Raji (cell line): ENCODE data around the gene ZKSCAN5.

Source experiments
- POLR2A ChIP-seq: IDR thresholded peaks from 2 replicates; pipeline ENCODE4 v1.6.1; 2011; ENCODE audit warnings: low read depth, low read length, control low read depth; ENCODE audit not compliant: insufficient read depth

ZKSCAN5 gene

DNA sequence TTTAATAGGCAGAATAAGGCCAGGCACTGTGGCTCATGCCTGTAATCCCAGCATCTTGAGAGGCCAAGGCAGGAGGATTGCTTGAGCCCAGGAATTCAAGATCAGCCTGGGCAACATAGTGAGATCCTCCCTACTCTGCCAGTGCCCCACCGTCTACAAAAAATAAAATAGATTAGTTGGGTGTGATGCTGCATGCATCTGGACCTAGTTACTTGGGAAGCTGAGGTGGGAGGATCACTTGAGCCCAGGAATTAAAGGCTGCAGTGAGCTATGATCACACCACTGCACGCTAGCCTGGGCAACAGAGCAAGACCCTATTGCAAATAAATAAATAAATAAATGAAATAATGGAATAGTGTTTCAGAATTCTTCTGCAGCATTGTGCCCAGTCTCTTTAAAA is 31.2 kb downstream of the ZKSCAN5 start:
- no peak for TF ChIP-seq POLR2A

- no peak for TF ChIP-seq POLR2A
Observed at GRCh38 chr7:99539213-99539811, 34.9 kb downstream of the ZKSCAN5 start.

GRCh38 chr7:99540542-99540941 is 36.1 kb downstream of the ZKSCAN5 start:
- TF ChIP-seq POLR2A: no peak

- no peak for TF ChIP-seq POLR2A
Observed at GRCh38 chr7:99541212-99541611, 36.8 kb downstream of the ZKSCAN5 start.

- TF ChIP-seq POLR2A: no peak
Observed at GRCh38 chr7:99543081-99543671, 38.7 kb downstream of the ZKSCAN5 start.

- TF ChIP-seq POLR2A: no peak
Observed at GRCh38 chr7:99543916-99544315, 39.5 kb downstream of the ZKSCAN5 start.

DNA sequence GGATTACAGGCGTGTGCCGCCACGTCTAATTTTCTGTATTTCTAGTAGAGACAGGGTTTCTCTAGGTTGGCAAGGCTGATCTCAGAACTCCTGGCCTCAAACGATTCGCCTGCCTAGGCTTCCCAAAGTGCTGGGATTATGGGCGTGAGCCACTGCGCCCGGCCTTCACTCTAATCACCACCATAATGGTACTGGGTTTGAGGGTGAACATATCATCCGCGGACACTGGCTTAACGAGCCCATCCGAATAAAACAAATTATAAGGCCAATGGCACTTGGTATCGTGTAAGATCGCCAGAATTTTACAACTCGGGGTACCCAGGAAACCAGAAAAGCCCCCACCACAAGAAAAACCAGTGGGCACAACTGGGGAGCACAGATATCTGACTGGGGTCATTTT is 46.9 kb downstream of the ZKSCAN5 start:
- TF ChIP-seq POLR2A: no peak

DNA sequence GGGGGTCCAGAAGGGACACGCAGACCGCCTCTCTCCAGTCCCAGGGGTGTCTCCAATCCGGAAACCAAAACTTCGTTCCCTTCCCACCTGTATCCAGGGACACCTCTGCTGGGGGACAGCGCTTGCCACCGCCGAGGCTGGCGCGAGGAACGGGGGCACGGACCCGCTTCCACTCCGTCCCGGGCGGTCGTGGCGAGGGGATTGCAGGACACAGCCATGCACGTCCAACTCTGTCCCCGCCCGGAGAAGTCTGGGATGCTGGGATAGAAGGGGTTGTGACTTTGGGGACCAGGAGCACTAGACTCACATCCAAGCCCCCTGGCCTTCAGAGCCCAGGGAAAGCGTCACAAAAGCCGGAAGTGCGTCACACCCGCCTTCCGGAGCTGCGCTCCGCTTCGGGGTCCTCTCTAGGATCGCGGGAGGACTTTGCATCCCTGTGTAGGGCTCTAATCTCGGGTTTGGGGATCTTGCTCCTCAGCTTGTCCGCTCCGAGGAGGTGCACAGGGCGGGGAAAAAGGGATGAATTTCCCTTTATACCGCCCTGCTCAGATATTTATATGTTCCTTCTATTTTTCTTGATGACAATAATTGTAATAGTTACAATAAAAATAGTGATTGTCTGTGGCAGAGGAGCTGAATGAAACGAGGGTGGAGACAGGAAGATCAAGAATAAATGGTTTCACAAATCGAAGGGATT is 47.5 kb downstream of the ZKSCAN5 start, which contains the start of gene FAM200A:
Gene FAM200A (minus strand): TSS at position 348 of the 697 bp plus-strand sequence. CDS start 3,707 bp downstream, outside the sequence.
- peak; percentile 98 for TF ChIP-seq POLR2A

- TF ChIP-seq POLR2A: no peak
Observed at GRCh38 chr7:99553039-99553438, 48.6 kb downstream of the ZKSCAN5 start.

GRCh38 chr7:99554939-99555338 is 50.5 kb downstream of the ZKSCAN5 start:
- TF ChIP-seq POLR2A: no peak

DNA sequence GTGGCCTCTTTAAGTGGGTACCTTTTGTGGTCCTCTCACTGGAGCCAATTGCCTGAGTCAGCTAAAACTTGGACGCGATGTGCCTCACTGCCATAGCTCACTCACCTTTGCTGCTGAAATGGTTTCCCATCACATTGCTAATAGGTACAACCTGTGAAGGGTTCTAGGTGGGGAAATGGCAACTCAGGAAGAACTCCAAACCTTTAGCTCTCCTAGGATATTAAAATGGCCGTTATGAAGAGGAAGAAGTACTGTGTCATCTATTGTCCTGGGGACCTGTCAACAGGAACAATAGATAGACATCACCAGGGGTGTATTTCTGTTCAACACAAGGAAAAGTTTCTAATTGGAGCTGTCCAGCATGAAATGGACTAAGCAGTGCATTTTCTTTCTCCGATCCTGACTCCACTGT is 52.7 kb downstream of the ZKSCAN5 start:
- TF ChIP-seq POLR2A: no peak

GRCh38 chr7:99557940-99558305 is 53.5 kb downstream of the ZKSCAN5 start:
- no peak for TF ChIP-seq POLR2A

DNA sequence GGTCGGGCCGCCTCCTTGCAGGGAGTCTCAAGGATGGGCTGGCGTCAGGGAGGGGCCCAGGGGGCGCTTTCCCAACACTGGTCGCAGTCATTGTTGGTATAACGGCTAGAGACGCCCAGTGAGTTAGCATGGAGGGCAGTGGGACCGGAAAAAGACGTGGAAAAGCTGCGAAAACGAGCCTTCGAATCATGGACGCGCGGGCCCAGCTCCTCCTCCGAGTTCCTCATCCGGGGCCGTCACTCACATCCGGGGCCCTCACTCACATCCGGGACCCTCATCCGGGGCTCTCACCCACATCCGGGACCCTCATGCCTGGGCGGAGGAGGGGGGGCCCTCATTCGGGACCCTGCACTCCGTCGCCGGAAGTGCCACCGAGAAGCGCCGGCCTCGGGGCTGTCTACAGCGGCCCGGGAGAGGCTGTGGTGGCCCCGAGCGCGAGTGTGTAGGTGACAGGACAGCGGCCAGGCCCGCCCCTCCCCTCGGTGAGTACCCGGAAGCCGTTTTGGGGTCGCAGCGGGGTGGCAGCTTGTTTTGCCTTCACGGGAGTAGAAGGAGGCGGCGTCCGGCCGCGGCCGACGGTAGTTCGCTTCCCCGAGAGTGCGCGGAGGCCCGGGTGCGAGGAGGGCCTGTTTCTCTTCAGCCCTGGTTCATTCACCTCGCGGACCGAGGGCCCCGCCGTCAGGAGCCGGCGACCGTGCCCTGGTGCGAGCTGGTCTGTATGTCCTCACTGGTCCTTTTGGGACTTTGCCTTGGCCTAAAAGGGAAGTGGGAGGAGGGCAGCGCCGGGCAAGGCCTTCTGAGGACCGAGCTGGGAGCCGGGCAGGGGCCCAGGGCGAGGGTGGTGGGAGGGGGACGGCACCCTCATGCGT is 54.1 kb downstream of the ZKSCAN5 start, which contains the start of gene ZNF655:
Gene ZNF655 (plus strand): TSS at position 337 of the 869 bp plus-strand sequence. CDS start 1,918 bp downstream, outside the sequence.
- TF ChIP-seq POLR2A: peak; percentile 93

GRCh38 chr7:99559175-99559915 is 54.9 kb downstream of the ZKSCAN5 start:
- TF ChIP-seq POLR2A: no peak

DNA sequence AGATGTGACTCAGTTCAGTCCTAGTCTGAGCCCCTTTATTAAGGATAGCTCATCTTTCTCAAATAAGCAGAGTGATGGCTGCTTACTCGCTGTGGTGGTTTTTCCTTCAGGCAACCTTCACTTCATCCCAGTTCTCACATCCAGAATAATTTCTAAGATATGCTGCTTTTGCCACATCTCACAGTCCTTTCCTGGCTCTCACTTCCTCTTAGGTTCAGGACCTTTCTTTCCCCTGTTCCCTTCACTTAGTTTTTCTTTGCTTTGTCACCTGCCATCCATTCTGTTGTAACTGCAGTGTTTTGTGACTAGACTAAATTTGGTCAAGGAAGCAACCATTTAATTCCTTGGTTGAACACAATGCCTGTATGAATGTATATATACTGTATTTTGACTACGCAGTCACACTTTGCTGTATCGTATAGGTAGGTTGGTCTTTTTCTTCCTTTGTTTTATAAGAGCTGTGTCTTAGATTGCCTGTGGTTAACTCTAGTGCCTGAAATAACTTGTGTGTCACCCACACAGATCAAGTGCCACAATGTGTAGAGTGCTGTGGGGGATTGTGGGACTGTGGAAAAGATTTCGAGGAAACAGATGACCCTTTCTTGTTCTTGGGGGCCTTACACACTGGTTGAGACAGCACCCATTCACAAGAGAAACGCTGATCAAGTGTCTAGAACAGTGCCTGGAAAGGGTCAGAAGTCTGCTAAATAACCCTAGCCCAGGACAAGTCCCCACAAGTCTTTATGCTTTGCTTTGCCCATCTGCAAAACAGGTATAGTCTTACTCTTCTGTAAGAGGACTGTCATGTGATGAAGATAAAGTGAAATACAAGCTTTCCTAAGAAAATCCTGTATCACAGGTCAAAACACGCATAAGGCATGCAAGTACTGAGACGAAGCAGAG is 56.6 kb downstream of the ZKSCAN5 start:
- no peak for TF ChIP-seq POLR2A
